Uterus (tissue), 2 donors: ENCODE data around the gene KIRREL3.

ENCODE experiments used
- CTCF ChIP-seq, 4 experiments: fragments of 200-600 bp in 2 of 4; fragments of 450-650 bp in 2 of 4; sonication (generic) in 2 of 4; IDR thresholded peaks; one replicate each; pipeline ENCODE4 v1.5.1; 2016 to 2019; ENCODE audit warnings: antibody characterized with exemption in 4 of 4, mild to moderate bottlenecking in 2 of 4, moderate library complexity in 1 of 4
- POLR2A ChIP-seq, 2 donors: fragments of 450-650 bp; IDR thresholded peaks; one replicate each; pipeline ENCODE4 v1.6.1; 2016; ENCODE audit warnings: antibody characterized with exemption in 2 of 2, mild to moderate bottlenecking in 1 of 2, moderate library complexity in 1 of 2

GRCh38 chr11:127042445-127042844, 41.9 kb upstream of the KIRREL3 start:
- TF ChIP-seq CTCF (IDR thresholded peaks at IDR 0.05) (no peak), POLR2A (IDR thresholded peaks at IDR 0.05) (no peak)
